IPS DF 6.9 (cell line): ENCODE data around the gene OR6J1.

Experiments used
- DNase-seq: peaks from one replicate; pipeline ENCODE4 v3.0.0-alpha.2; 2013; ENCODE audit warnings: low read depth, low spot score
- H3K27ac ChIP-seq: one replicate; pipeline ENCODE4 v1.5.1; 2013; ENCODE audit warnings: low read length, control low read depth
- H3K27me3 ChIP-seq: 2 replicates; pipeline ENCODE4 v1.6.1; 2013; ENCODE audit warnings: mild to moderate bottlenecking, low read length; ENCODE audit not compliant: control insufficient read depth, insufficient read depth
- H3K36me3 ChIP-seq: 2 replicates; pipeline ENCODE4 v1.6.1; 2013; ENCODE audit warnings: low read length; ENCODE audit not compliant: control insufficient read depth, insufficient read depth
- H3K4me1 ChIP-seq: 2 replicates; pipeline ENCODE4 v1.6.1; 2013; ENCODE audit warnings: low read length; ENCODE audit not compliant: control insufficient read depth, insufficient read depth
- H3K4me3 ChIP-seq: 2 replicates; pipeline ENCODE4 v1.5.1; 2013; ENCODE audit warnings: mild to moderate bottlenecking, low read length
- H3K9me3 ChIP-seq: 2 replicates; pipeline ENCODE4 v1.6.1; 2013; ENCODE audit warnings: low read length, inconsistent platforms; ENCODE audit not compliant: control insufficient read depth, insufficient read depth
- WGBS: extraction: QIAGEN DNeasy Blood & Tissue Kit; methylation state at CpG from one replicate; pipeline ENCODE4 v1.1.7; 2013; ENCODE audit warnings: mixed read lengths, missing lambda C conversion rate; ENCODE audit not compliant: insufficient read length, insufficient coverage; 5-methylcytosine and 5-hydroxymethylcytosine counted together

OR6J1 gene

DNA sequence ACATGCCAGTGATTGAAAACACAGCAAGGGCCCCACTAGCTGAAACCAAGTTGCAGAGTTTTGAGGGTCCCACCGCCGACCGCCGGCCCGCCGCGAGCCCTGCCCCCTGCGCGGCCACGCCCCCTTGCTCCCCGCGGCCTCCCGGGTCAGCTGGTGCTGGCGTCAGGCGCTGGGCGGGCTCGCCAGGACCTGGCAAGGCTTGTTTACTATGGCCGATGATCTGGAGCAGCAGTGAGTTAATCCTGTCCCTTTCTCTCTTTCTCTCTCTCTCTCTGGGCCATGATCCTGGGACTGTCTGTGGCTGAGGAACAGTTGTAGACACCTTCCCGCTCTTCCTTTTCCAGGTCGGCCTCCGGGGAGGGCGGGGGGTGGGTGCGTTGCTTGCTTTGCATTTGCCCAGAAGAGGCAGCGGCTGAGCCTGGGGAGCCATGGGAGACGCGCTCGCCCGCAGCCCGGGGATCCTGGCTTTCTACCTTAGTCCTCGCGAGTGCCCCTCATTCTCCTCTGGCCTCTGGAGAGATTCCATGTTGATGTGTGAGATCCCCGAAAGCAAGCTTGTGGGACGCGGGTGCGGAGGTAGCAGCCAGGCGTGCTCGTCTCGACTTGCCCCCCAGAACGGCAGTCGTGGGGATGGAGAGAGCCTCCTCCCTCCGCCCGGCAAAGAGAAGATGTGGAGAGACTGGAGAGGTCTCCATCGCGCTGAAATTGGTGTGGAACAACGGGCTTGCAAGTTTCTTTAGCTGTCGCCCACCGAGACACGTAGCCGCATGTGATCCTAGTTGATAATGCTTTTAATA is 45.9 kb downstream of the OR6J1 start, which contains the start of gene ABHD4:
ABHD4 (plus strand) TSS at position 202 of the 797 bp plus-strand sequence; CDS start at position 209, 7 bp downstream.
- no peaks in the 10 kb centered on the region for H3K27me3 ChIP-seq
- H3K9me3 ChIP-seq, result no peaks in the 10 kb centered on the region
- DNase-seq, result peak; percentile 45
- 0 out of 2 replicates have a peak, but pooled peaks cover 3% of the 10 kb centered on the region for H3K4me1 ChIP-seq
- no peak within 1 kb of the TSS for H3K27ac ChIP-seq
- H3K4me3 ChIP-seq, result peak within 1 kb of the TSS; percentile 73
- no CpG with 5 or more reads among the region's 49 CpGs for WGBS
- peaks cover 13% of the 10 kb centered on the region for H3K36me3 ChIP-seq

DNA sequence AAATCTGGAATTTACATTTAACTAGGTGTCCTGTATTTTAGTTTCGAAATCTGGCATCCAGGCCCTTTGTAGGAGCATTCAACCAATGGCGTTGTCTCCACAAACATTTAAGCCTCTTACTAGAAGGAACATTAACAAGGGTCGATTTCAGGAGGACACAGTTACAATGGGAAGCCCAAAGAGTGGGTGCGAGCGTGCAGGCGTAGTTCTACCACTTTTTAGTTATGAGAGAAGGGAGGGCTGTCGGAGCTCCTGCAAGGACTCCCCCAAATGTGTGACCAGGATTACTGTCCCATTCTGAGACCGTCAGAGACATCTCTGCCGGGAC is 46.4 kb downstream of the OR6J1 start:
- H3K27ac ChIP-seq, result no peak overlapping the region
- H3K36me3 ChIP-seq, result peaks cover 10% of the 10 kb centered on the region; the same call in 1 of the 2 replicates
- no peaks in the 10 kb centered on the region for H3K27me3 ChIP-seq
- no peaks in the 10 kb centered on the region for H3K9me3 ChIP-seq
- H3K4me1 ChIP-seq, result 0 out of 2 replicates have a peak, but pooled peaks cover 5% of the 10 kb centered on the region
- WGBS, result no CpG with 5 or more reads among the region's 9 CpGs
- no peak for DNase-seq
- peak overlapping the region; percentile 73; the same call in 1 of the 2 replicates for H3K4me3 ChIP-seq

DNA sequence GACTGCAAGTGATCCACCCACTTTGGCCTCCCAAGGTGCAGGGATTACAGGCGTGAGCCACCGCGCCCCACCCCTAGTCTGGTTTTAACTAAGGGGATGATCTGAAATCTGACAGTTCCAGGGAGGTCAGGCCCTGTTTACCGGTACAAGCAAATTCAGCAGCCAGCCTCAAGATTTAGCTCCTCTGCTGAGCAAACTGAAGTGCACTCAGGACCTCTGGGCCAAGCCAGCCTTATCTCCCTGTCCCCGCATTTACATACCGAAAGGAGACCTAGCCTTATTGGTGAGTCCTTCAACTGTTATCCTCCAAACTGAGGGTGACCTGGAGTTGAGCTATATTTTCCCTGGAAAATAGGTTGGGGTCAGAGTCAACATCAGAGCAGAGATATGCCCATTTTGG is 46.9 kb downstream of the OR6J1 start:
- Histone ChIP-seq H3K36me3 (peaks cover 7% of the 10 kb centered on the region; the same call in 1 of the 2 replicates), H3K4me1 (0 out of 2 replicates have a peak, but pooled peaks cover 5% of the 10 kb centered on the region), H3K27me3 (no peaks in the 10 kb centered on the region), H3K4me3 (no peak overlapping the region), H3K27ac (no peak overlapping the region), H3K9me3 (no peaks in the 10 kb centered on the region)
- WGBS, result no CpG with 5 or more reads among the region's 6 CpGs
- no peak for DNase-seq

DNA sequence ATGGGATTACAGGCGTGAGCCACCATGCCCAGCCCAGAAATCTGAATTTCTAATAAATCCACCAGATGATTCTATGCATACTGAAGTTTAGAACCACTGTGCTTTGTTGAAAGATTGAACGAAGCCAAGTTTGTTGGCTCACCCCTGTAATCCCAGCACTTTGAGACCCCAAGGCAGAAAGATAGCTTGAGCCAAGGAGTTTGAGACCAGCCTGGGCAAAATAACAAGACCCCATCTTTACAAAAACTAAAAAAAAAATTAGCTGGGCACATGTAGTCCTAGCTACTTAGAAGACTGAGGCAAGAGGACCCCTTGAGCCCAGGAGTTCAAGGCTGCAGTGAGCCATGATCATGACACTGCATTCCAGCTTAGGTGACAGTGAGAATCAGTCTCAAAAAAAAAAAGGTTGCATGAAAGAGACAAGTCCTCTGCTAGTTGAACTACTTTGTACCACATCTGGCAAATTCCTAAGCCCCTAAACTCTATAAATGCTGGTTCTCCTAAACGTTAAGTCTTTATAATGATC is 47.7 kb downstream of the OR6J1 start:
- Histone ChIP-seq H3K36me3 (0 out of 2 replicates have a peak, but pooled peaks cover under 1% of the 10 kb centered on the region), H3K4me3 (no peak overlapping the region), H3K27ac (no peak overlapping the region), H3K9me3 (no peaks in the 10 kb centered on the region), H3K4me1 (0 out of 2 replicates have a peak, but pooled peaks cover 5% of the 10 kb centered on the region), H3K27me3 (no peaks in the 10 kb centered on the region)
- no peak for DNase-seq
- no CpG with 5 or more reads among the region's 3 CpGs for WGBS

DNA sequence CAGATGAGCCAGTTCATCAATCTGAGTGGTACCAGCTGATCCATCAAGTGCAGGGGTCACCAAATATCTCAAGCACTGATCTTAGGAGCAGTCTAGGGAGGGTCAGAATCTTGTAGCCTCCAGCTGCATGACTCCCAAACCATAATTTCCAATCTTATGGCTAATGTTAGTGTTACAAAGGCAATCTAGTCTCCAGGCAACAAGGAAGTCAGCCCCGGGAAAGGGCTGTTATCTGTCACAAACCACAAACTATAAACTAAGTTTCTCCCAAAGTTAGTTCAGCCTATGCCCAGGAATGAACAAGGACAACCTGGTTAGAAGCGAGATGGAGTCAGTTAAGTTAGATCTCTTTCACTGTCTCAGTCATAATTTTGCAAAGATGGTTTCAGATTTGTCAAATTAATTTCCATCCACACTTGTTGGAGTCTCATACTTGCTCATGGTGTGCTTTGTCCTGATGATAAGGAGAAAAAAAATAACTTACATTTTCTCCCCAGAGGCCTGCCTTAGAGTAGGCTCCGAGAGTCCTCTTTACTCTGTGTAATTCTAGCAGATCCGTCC is 49.9 kb downstream of the OR6J1 start:
- no peaks in the 10 kb centered on the region for H3K27me3 ChIP-seq
- DNase-seq, result no peak
- no peak overlapping the region for H3K4me3 ChIP-seq
- H3K27ac ChIP-seq, result no peak overlapping the region
- H3K36me3 ChIP-seq, result no peaks in the 10 kb centered on the region
- 0 out of 2 replicates have a peak, but pooled peaks cover 2% of the 10 kb centered on the region for H3K4me1 ChIP-seq
- no CpG with 5 or more reads among the region's 4 CpGs for WGBS
- no peaks in the 10 kb centered on the region for H3K9me3 ChIP-seq

DNA sequence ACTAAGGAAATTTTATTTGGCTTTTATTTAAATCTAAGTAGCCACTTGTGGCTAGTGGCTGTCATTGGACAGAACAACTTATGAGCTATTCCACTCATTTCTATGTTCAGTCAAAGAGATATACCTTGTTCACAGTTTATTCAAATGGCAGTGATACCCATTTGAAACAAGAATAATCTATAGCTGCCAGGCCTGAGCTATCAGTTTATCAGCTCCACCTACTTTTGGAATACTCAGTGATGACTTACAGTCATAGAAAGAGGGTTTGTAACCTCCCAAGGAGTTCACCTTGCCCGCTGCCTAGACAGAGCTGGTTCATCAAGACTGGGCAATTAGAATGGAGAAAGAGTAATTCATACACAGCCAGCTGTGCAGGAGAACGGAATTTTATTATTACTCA is 50.6 kb downstream of the OR6J1 start:
- no peak overlapping the region for H3K4me3 ChIP-seq
- no peaks in the 10 kb centered on the region for H3K36me3 ChIP-seq
- DNase-seq, result no peak
- H3K27me3 ChIP-seq, result no peaks in the 10 kb centered on the region
- no peaks in the 10 kb centered on the region for H3K9me3 ChIP-seq
- no peak overlapping the region for H3K27ac ChIP-seq
- 0 out of 2 replicates have a peak, but pooled peaks cover 2% of the 10 kb centered on the region for H3K4me1 ChIP-seq
- no CpG with 5 or more reads among the region's 2 CpGs for WGBS

DNA sequence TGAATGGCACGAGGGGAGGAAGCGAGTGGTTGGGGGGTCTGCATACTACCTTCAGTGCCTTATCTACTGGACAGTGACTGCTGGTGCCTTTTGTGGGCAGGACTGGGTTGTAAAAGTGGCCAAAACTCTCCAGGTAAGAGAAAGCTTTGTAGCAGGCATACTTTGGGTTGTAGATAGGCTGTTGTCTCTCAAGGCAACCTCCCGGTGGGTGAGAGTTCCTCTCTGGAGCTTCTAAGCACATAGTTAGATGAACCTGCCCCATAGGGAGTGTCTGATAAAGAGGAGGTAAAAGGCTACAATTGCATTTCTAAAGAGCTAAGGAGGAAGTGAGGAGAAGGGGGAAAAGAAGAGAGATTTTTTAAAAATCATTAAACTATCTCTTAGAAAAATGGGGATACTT is 51.0 kb downstream of the OR6J1 start:
- 0 out of 2 replicates have a peak, but pooled peaks cover 2% of the 10 kb centered on the region for H3K4me1 ChIP-seq
- no peak overlapping the region for H3K27ac ChIP-seq
- no peaks in the 10 kb centered on the region for H3K36me3 ChIP-seq
- H3K27me3 ChIP-seq, result no peaks in the 10 kb centered on the region
- H3K9me3 ChIP-seq, result no peaks in the 10 kb centered on the region
- DNase-seq, result no peak
- no peak overlapping the region for H3K4me3 ChIP-seq
- no CpG with 5 or more reads among the region's 3 CpGs for WGBS

DNA sequence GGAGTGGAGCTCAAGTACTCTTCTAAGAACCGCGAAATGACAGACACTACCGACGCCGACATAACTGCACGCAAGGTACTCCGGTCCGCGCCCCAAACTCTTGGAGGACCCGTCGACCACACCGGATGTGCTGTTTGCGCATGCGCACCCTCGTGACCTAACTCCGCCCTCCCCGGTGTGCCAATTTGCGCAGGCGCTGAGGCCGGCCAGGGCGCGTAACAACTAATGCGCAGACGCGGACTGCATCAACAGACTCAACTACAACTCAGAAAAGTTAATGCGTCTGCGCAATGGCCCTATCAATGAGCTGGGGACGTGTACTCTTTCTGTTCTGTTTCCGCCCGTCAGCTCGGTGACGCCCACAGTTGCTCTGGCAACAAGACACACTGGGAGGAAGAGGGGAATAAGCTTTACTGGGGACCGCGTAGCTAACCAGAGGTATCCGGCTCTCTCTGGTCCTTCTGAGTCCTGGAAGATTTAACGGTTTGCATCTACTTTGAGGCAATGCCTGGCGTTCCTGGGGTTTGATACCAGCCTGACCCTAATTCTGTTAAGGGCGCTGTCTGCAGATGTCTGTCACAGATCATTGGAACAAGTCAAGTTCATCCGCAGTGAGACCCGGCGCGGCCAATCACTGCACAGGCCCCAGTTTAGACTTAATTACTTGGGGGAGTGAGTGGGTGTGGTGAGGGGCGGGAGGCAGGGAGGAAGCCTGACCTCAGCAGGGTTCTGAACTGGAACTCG is 54.9 kb downstream of the OR6J1 start, which contains the start of gene DAD1:
DAD1 (minus strand) TSS at position 129 of the 744 bp plus-strand sequence; CDS start at position 62, 67 bp downstream.
- H3K4me3 ChIP-seq, result peak within 1 kb of the TSS; percentile 91
- no peak within 1 kb of the TSS for H3K27ac ChIP-seq
- H3K4me1 ChIP-seq, result 0 out of 2 replicates have a peak, but pooled peaks cover 2% of the 10 kb centered on the region
- peak; percentile 99 for DNase-seq
- no peaks in the 10 kb centered on the region for H3K36me3 ChIP-seq
- H3K9me3 ChIP-seq, result no peaks in the 10 kb centered on the region
- WGBS, result no CpG with 5 or more reads among the region's 44 CpGs
- H3K27me3 ChIP-seq, result no peaks in the 10 kb centered on the region

DNA sequence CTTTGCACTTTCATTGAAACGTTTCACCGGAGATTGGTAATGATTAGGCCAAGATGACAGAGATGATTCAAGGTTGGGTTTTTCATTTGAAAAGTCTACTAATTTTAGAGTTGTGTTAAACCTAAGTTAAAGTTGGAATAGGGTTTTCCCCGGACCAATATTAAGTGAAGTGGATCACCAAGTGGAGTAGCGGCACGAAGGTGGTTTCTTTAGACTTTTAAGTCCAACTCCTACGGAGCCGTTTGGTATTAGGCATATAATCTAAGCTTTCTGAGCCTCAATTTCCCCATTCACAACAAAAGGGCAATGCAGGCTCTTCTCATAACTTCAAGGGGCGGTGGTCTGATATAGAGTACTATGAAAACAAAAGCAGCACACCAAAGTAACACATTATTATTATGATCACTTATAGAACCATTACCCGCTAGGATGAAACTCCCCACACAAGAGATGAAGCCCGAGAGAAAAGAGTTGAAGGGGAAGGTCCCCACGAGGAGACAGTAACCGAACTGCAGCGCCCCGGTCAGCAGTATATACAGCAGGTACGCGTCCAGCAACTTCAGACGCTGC is 55.5 kb downstream of the OR6J1 start:
- Histone ChIP-seq H3K4me3 (peak overlapping the region; percentile 91), H3K9me3 (no peaks in the 10 kb centered on the region), H3K27me3 (no peaks in the 10 kb centered on the region), H3K27ac (no peak overlapping the region), H3K4me1 (0 out of 2 replicates have a peak, but pooled peaks cover 2% of the 10 kb centered on the region), H3K36me3 (no peaks in the 10 kb centered on the region)
- WGBS, result no CpG with 5 or more reads among the region's 17 CpGs
- no peak for DNase-seq
